ENCODE results near the gene ANAPC4. TPM values are rescaled to one million over a fixed set of nuclear protein-coding genes. Genes with fewer than 3 reads are reported as not detected.

The ANAPC4 gene
- total and polyA plus RNA-seq, 2 of the 13 experiments (the other 11 are each of a cell fraction or from before 2014, with no cell fraction given) = 14.5 to 30.2 TPM

DNA sequence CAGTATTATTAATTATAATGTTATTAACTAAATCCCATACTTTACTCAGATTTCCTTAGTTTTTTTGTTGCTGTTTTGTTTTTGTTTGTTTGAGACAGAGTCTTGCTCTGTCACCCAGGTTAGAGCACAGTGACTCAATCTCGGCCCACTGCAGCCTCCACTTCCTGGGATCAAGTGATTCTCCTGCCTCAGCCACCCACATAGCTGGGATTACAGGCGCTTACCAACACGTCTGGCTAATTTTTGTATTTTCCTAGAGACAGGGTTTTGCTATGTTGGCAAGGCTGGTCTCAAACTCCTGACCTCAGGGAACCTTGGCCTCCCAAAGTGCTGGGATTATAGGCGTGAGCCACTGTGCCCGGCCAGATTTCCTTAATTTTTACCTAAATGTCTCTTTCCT lies 72.2 kb downstream of the ANAPC4 start:
- Histone ChIP-seq H3K9ac (ENCODE audit: insufficient read depth, low read depth, low read length) (no peak overlapping the region), H3K4me2 (ENCODE audit: low read depth, low read length) (no peak overlapping the region), H3K4me3 (replicated peaks in 1 of 3; ENCODE audit: insufficient read depth in 1 of 3, low read depth in 2 of 3, low read length in 3 of 3) (no peak overlapping the region), H2AFZ (ENCODE audit: low read length) (no peak overlapping the region), H3K4me1 (ENCODE audit: insufficient read depth, low read length) (no peaks in the 10 kb centered on the region), H3K79me2 (ENCODE audit: insufficient read depth, low read length) (no peaks in the 10 kb centered on the region), H3K9me3 (ENCODE audit: low read length) (no peaks in the 10 kb centered on the region), H3K27ac (ENCODE audit: extremely low read length, insufficient read depth, low read length) (no peak overlapping the region), H3K27me3 (ENCODE audit: control insufficient read depth in 1 of 2, insufficient read depth in 2 of 2, low read length in 2 of 2) (no peaks in the 10 kb centered on the region), H3K36me3 (replicated peaks in 1 of 2; ENCODE audit: control insufficient read depth in 1 of 2, insufficient read depth in 2 of 2, low read length in 2 of 2) (no peaks in the 10 kb centered on the region), H4K20me1 (ENCODE audit: insufficient read depth, low read length) (no peaks in the 10 kb centered on the region)
- in situ Hi-C loops (cut with HindIII; ENCODE audit: extremely low pct_ligation_motif_present, low pct_unique_long_range_greater_than_20kb) = no loop called here
- ATAC-seq (no peak), DNase-seq (ENCODE audit: low spot score) (no peak), FAIRE-seq (no peak)
- BruUV-seq (replicated peaks) = no TSS peak
- POLR2A ChIA-PET = no interaction called here
- intact Hi-C loops (cut with micrococcal nuclease; ENCODE audit: unreplicated experiment) = no loop called here
- 30% methylated on average over 5 of the region's 5 CpGs for WGBS (ENCODE audit: low lambda C conversion rate)
- no peak for TF ChIP-seq ZBTB2 (CRISPR knock-in tag; IDR thresholded peaks at IDR 0.05; ENCODE audit: low read depth)
- no peak for TF ChIP-seq TSC22D2 (CRISPR knock-in tag; IDR thresholded peaks at IDR 0.05; ENCODE audit: borderline replicate concordance)
- CTCF ChIA-PET (ENCODE audit: low intra/inter-chr PET ratio, low total read pairs) = no interaction called here

DNA sequence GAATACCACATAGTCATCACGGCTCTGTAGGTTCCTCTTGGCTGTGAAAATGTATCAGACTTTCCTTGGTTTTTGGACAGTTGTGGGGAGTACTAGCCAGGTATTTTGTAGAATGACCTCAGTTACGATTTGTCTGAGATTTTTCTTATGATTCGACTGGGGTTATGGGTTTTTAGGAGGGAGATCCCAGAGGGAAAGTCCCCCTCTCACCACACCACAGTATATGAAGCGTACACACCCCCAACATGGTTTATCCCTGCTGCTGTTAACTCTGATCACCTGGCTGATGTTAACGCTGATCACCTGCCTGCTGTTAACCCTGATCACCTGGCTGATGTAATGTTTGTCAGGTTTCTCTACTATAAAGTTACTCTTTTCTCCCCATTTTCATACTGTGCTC lies 72.6 kb downstream of the ANAPC4 start:
- TF ChIP-seq, protein P1, sequence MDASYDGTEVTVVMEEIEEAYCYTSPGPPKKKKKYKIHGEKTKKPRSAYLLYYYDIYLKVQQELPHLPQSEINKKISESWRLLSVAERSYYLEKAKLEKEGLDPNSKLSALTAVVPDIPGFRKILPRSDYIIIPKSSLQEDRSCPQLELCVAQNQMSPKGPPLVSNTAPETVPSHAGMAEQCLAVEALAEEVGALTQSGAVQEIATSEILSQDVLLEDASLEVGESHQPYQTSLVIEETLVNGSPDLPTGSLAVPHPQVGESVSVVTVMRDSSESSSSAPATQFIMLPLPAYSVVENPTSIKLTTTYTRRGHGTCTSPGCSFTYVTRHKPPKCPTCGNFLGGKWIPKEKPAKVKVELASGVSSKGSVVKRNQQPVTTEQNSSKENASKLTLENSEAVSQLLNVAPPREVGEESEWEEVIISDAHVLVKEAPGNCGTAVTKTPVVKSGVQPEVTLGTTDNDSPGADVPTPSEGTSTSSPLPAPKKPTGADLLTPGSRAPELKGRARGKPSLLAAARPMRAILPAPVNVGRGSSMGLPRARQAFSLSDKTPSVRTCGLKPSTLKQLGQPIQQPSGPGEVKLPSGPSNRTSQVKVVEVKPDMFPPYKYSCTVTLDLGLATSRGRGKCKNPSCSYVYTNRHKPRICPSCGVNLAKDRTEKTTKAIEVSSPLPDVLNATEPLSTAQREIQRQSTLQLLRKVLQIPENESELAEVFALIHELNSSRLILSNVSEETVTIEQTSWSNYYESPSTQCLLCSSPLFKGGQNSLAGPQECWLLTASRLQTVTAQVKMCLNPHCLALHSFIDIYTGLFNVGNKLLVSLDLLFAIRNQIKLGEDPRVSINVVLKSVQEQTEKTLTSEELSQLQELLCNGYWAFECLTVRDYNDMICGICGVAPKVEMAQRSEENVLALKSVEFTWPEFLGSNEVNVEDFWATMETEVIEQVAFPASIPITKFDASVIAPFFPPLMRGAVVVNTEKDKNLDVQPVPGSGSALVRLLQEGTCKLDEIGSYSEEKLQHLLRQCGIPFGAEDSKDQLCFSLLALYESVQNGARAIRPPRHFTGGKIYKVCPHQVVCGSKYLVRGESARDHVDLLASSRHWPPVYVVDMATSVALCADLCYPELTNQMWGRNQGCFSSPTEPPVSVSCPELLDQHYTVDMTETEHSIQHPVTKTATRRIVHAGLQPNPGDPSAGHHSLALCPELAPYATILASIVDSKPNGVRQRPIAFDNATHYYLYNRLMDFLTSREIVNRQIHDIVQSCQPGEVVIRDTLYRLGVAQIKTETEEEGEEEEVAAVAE (CRISPR knock-in tag; IDR thresholded peaks at IDR 0.05; ENCODE audit: borderline replicate concordance) = no peak
- TF ChIP-seq, protein P2, sequence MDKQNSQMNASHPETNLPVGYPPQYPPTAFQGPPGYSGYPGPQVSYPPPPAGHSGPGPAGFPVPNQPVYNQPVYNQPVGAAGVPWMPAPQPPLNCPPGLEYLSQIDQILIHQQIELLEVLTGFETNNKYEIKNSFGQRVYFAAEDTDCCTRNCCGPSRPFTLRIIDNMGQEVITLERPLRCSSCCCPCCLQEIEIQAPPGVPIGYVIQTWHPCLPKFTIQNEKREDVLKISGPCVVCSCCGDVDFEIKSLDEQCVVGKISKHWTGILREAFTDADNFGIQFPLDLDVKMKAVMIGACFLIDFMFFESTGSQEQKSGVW (CRISPR knock-in tag; IDR thresholded peaks at IDR 0.05; ENCODE audit: borderline replicate concordance) = no peak
- TF ChIP-seq SMARCC2 (IDR thresholded peaks at IDR 0.05) = no peak
- no peak for TF ChIP-seq ZNF234 (CRISPR knock-in tag; conservative IDR thresholded peaks at IDR 0.05)
- no peak for TF ChIP-seq FOXO1 (CRISPR knock-in tag; IDR thresholded peaks at IDR 0.05)
- H3K9me3 ChIP-seq (ENCODE audit: low read length) = no peaks in the 10 kb centered on the region
- no peaks in the 10 kb centered on the region for H4K20me1 ChIP-seq (ENCODE audit: insufficient read depth, low read length)
- intact Hi-C loops (cut with micrococcal nuclease; ENCODE audit: unreplicated experiment) = no loop called here
- H3K79me2 ChIP-seq (ENCODE audit: insufficient read depth, low read length) = no peaks in the 10 kb centered on the region
- ChIA-PET CTCF (ENCODE audit: low intra/inter-chr PET ratio, low total read pairs) (no interaction called here), POLR2A (no interaction called here)
- no peaks in the 10 kb centered on the region for H3K36me3 ChIP-seq (replicated peaks in 1 of 2; ENCODE audit: control insufficient read depth in 1 of 2, insufficient read depth in 2 of 2, low read length in 2 of 2)
- H3K4me2 ChIP-seq (ENCODE audit: low read depth, low read length) = no peak overlapping the region
- ATAC-seq (no peak), DNase-seq (ENCODE audit: low spot score) (no peak), FAIRE-seq (no peak)
- no peak overlapping the region for H3K9ac ChIP-seq (ENCODE audit: insufficient read depth, low read depth, low read length)
- BruUV-seq (replicated peaks) = no TSS peak
- H3K4me3 ChIP-seq (replicated peaks in 1 of 3; ENCODE audit: insufficient read depth in 1 of 3, low read depth in 2 of 3, low read length in 3 of 3) = no peak overlapping the region
- no peaks in the 10 kb centered on the region for H3K27me3 ChIP-seq (ENCODE audit: control insufficient read depth in 1 of 2, insufficient read depth in 2 of 2, low read length in 2 of 2)
- H3K4me1 ChIP-seq (ENCODE audit: insufficient read depth, low read length) = no peaks in the 10 kb centered on the region
- no peak overlapping the region for H2AFZ ChIP-seq (ENCODE audit: low read length)
- in situ Hi-C loops (cut with HindIII; ENCODE audit: extremely low pct_ligation_motif_present, low pct_unique_long_range_greater_than_20kb) = no loop called here
- 32% methylated on average over 5 of the region's 5 CpGs for WGBS (ENCODE audit: low lambda C conversion rate)
- no peak overlapping the region for H3K27ac ChIP-seq (ENCODE audit: extremely low read length, insufficient read depth, low read length)
